T-cell (primary cell): ENCODE results near the gene DENND5B. TPM values are rescaled to one million over a fixed set of nuclear protein-coding genes. Genes with fewer than 3 reads are reported as not detected.
A peak's percentile ranks its signal among the peaks of the same experiment; 100 is the strongest.

ENCODE experiments used
- ATAC-seq, 4 experiments: fragments of 200-7000 bp in 3 of 4; fragments of 150-1000 bp in 1 of 4; cut with Tn5 transposase; replicated peaks in 1 of 4; 1 replicate in 3 of 4; 2 replicates in 1 of 4; pipeline ENCODE4 v1.10.0; 2021; ENCODE audit warnings: moderate library complexity in 3 of 4, mild to moderate bottlenecking in 2 of 4, moderate number of reproducible peaks in 1 of 4
- CTCF ChIA-PET, 2 donors: fragments of 300-600 bp; sonication (Branson Sonifier 250); formaldehyde crosslinking; loops; one replicate each; lab custom pipeline; 2022; ENCODE audit warnings: antibody characterized with exemption in 2 of 2; lab: Charles Lee
- POLR2A ChIA-PET, 2 donors: fragments of 300-600 bp; sonication (Branson Sonifier 250); formaldehyde crosslinking; loops; one replicate each; lab custom pipeline; 2022; ENCODE audit warnings: antibody characterized with exemption in 2 of 2; lab: Charles Lee
- DNase-seq, 35 experiments: peaks; one replicate each; pipeline versions ENCODE4 v3.0.0 to v3.0.0-alpha.2; 2013 to 2023
- H3K27ac ChIP-seq: one replicate; pipeline ENCODE4 v1.5.1; 2013; ENCODE audit warnings: low read length
- H3K27me3 ChIP-seq, 2 experiments: replicated peaks in 1 of 2; 1 replicate in 1 of 2; 2 replicates in 1 of 2; pipeline versions ENCODE4 v1.6.1 to v1.7.0; 2013; ENCODE audit warnings: low read length in 1 of 2, mixed read lengths in 1 of 2; ENCODE audit not compliant: control insufficient read depth in 2 of 2, insufficient read depth in 2 of 2; ENCODE audit errors: extremely low read depth in 1 of 2
- H3K36me3 ChIP-seq, 2 donors: 1 replicate in 1 of 2; 2 replicates in 1 of 2; pipeline versions ENCODE4 v1.6.1 to v1.7.0; 2013; ENCODE audit warnings: low read length in 1 of 2; ENCODE audit not compliant: control insufficient read depth in 2 of 2, insufficient read depth in 1 of 2; ENCODE audit errors: extremely low read depth in 1 of 2
- H3K4me1 ChIP-seq, 2 experiments: 1 replicate in 1 of 2; 2 replicates in 1 of 2; pipeline versions ENCODE4 v1.6.1 to v1.7.0; 2013; ENCODE audit warnings: low read length in 2 of 2, mixed read lengths in 1 of 2; ENCODE audit not compliant: insufficient read depth in 2 of 2, control insufficient read depth in 1 of 2; ENCODE audit errors: extremely low read depth in 1 of 2
- H3K4me3 ChIP-seq, 2 donors: 1 replicate in 1 of 2; 2 replicates in 1 of 2; pipeline versions ENCODE4 v1.5.1 to v1.7.0; 2013; ENCODE audit warnings: mild to moderate bottlenecking in 2 of 2, low read length in 1 of 2, moderate library complexity in 1 of 2; ENCODE audit not compliant: control insufficient read depth in 1 of 2; ENCODE audit errors: extremely low read depth in 1 of 2
- H3K9me3 ChIP-seq: 2 replicates; pipeline ENCODE4 v1.7.0; 2013
- H3K27ac Mint-ChIP-seq, 2 donors: one replicate each; pipeline ENCODE4 v1.8.0; 2020 to 2021; ENCODE audit warnings: mild to moderate bottlenecking in 2 of 2, mixed read lengths in 2 of 2
- H3K27me3 Mint-ChIP-seq, 2 donors: one replicate each; pipeline ENCODE4 v1.8.0; 2021 to 2022; ENCODE audit warnings: mixed read lengths in 2 of 2
- H3K36me3 Mint-ChIP-seq: one replicate; pipeline ENCODE4 v1.8.0; 2021; ENCODE audit warnings: mixed read lengths
- H3K4me1 Mint-ChIP-seq, 3 donors: one replicate each; pipeline ENCODE4 v1.8.0; 2020 to 2022; ENCODE audit warnings: mixed read lengths in 3 of 3, mild to moderate bottlenecking in 1 of 3
- H3K4me3 Mint-ChIP-seq, 3 donors: one replicate each; pipeline ENCODE4 v1.8.0; 2020 to 2022; ENCODE audit warnings: mild to moderate bottlenecking in 3 of 3, mixed read lengths in 3 of 3, moderate library complexity in 3 of 3
- H3K9me3 Mint-ChIP-seq, 3 donors: one replicate each; pipeline ENCODE4 v1.8.0; 2020 to 2022; ENCODE audit warnings: mixed read lengths in 3 of 3
- WGBS: methylation state at CpG from one replicate; pipeline ENCODE4 v1.1.5; 2013; ENCODE audit warnings: missing lambda C conversion rate; ENCODE audit not compliant: insufficient coverage; 5-methylcytosine and 5-hydroxymethylcytosine counted together
- total RNA-seq, 35 experiments: library from RNA in 6 of 35; stranded (reverse) in 6 of 35; fragments of 120-200 nt in 1 of 35; gene quantifications; one replicate each; pipeline versions ENCODE4 v1.2.1 to v1.2.4 and lab custom pipeline; 2013 to 2026

The DENND5B gene
- total RNA-seq, 5 donors from 2014 or later (not counting 1 experiment from before 2014, with no cell fraction given) = 0.38 to 2.6 (median 1.2) TPM

- H3K4me3 Mint-ChIP-seq = no peak overlapping the region
- ATAC-seq (no peak), DNase-seq (no peak)
- Histone ChIP-seq H3K9me3 (no peaks in the 10 kb centered on the region), H3K27me3 (no peaks in the 10 kb centered on the region), H3K27ac (no peak overlapping the region), H3K4me3 (no peak overlapping the region), H3K4me1 (peaks cover 0 to 3% of the 10 kb centered on the region in 2 experiments), H3K36me3 (no peaks in the 10 kb centered on the region)
- 67% methylated on average over 5 of the region's 8 CpGs for WGBS
- no peaks in the 10 kb centered on the region for H3K36me3 Mint-ChIP-seq
- ChIA-PET CTCF (no interaction called here), POLR2A (no interaction called here)
- no peak overlapping the region for H3K27ac Mint-ChIP-seq
- peaks cover 5 to 8% of the 10 kb centered on the region in 2 donors for H3K27me3 Mint-ChIP-seq
- no peaks in the 10 kb centered on the region for H3K4me1 Mint-ChIP-seq
- no peaks in the 10 kb centered on the region for H3K9me3 Mint-ChIP-seq
These were observed 222.1 kb downstream of the DENND5B start for GRCh38 chr12:31368666-31369361.

- Mint-ChIP-seq H3K4me1 (peaks cover 16 to 20% (median 17%) of the 10 kb centered on the region in 3 donors), H3K36me3 (no peaks in the 10 kb centered on the region), H3K27me3 (peaks cover 5 to 7% of the 10 kb centered on the region in 2 donors), H3K9me3 (no peaks in the 10 kb centered on the region), H3K27ac (no peak overlapping the region), H3K4me3 (no peak overlapping the region)
- ChIA-PET CTCF (no interaction called here), POLR2A (no interaction called here)
- Histone ChIP-seq H3K9me3 (no peaks in the 10 kb centered on the region), H3K36me3 (no peaks in the 10 kb centered on the region), H3K4me3 (no peak overlapping the region), H3K4me1 (peaks cover 3 to 19% of the 10 kb centered on the region in 2 experiments), H3K27ac (no peak overlapping the region), H3K27me3 (no peaks in the 10 kb centered on the region)
- DNase-seq (no peak), ATAC-seq (no peak)
- 100% methylated on average over 2 of the region's 11 CpGs for WGBS
These were observed 224.8 kb downstream of the DENND5B start for GRCh38 chr12:31366104-31366621.

GRCh38 chr12:31363831-31364230, 227.1 kb downstream of the DENND5B start:
- ChIA-PET CTCF (interaction anchor here in 1 of 2 donors (0.9 kb wide), 1 partner anchor 74 kb away, joined by 3 read pairs; no protein-coding TSS in a partner anchor), POLR2A (interaction anchor here in 1 of 2 donors (0.6 kb wide), 2 partner anchors 8 to 704 kb away, joined by 4 to 5 read pairs; no protein-coding TSS in a partner anchor)
- no peak for ATAC-seq
- no peak overlapping the region for H3K4me3 Mint-ChIP-seq
- H3K27ac ChIP-seq = no peak overlapping the region
- no peak overlapping the region for H3K27ac Mint-ChIP-seq
- no peaks in the 10 kb centered on the region for H3K27me3 ChIP-seq
- 94% methylated on average over 2 of the region's 2 CpGs for WGBS
- no peaks in the 10 kb centered on the region for H3K36me3 Mint-ChIP-seq
- peaks cover 3 to 19% of the 10 kb centered on the region in 2 experiments for H3K4me1 ChIP-seq
- no peak for DNase-seq
- H3K4me3 ChIP-seq = no peak overlapping the region
- peaks cover 3 to 4% of the 10 kb centered on the region in 2 donors for H3K27me3 Mint-ChIP-seq
- H3K36me3 ChIP-seq = no peaks in the 10 kb centered on the region
- H3K4me1 Mint-ChIP-seq = peaks cover 16 to 20% (median 17%) of the 10 kb centered on the region in 3 donors
- no peaks in the 10 kb centered on the region for H3K9me3 ChIP-seq
- H3K9me3 Mint-ChIP-seq = no peaks in the 10 kb centered on the region

- 66% methylated on average over 5 of the region's 6 CpGs for WGBS
- Histone ChIP-seq H3K36me3 (no peaks in the 10 kb centered on the region), H3K27me3 (no peaks in the 10 kb centered on the region), H3K4me1 (peaks cover 3 to 19% of the 10 kb centered on the region in 2 experiments), H3K27ac (no peak overlapping the region), H3K9me3 (no peaks in the 10 kb centered on the region), H3K4me3 (no peak overlapping the region)
- CTCF ChIA-PET = interaction anchor here in 1 of 2 donors (0.7 to 0.9 kb wide), 2 partner anchors 59 to 74 kb away, joined by 3 read pairs; no protein-coding TSS in a partner anchor
- POLR2A ChIA-PET = interaction anchor here in 1 of 2 donors (0.6 kb wide), 2 partner anchors 9 to 704 kb away, joined by 4 to 5 read pairs; no protein-coding TSS in a partner anchor
- no peaks in the 10 kb centered on the region for H3K9me3 Mint-ChIP-seq
- no peaks in the 10 kb centered on the region for H3K36me3 Mint-ChIP-seq
- H3K4me3 Mint-ChIP-seq = peak overlapping the region in 1 of 3 donors; percentile 74
- H3K4me1 Mint-ChIP-seq = peaks cover 16 to 20% (median 17%) of the 10 kb centered on the region in 3 donors
- ATAC-seq (no peak), DNase-seq (no peak)
- H3K27me3 Mint-ChIP-seq = peaks cover 0 to 4% of the 10 kb centered on the region in 2 donors
- H3K27ac Mint-ChIP-seq = no peak overlapping the region
These were observed 227.5 kb downstream of the DENND5B start for GRCh38 chr12:31363416-31363809.

GRCh38 chr12:31362759-31363415, 228.0 kb downstream of the DENND5B start:
- H3K4me3 Mint-ChIP-seq = peak overlapping the region; percentile 44 to 74 (median 50)
- H3K9me3 Mint-ChIP-seq = no peaks in the 10 kb centered on the region
- Histone ChIP-seq H3K4me3 (peak overlapping the region in 1 of 2 donors; percentile 11), H3K4me1 (peaks cover 3 to 19% of the 10 kb centered on the region in 2 experiments), H3K27ac (no peak overlapping the region), H3K27me3 (no peaks in the 10 kb centered on the region), H3K36me3 (no peaks in the 10 kb centered on the region), H3K9me3 (no peaks in the 10 kb centered on the region)
- ChIA-PET POLR2A (interaction anchor here in 1 of 2 donors (0.6 kb wide), 1 partner anchor 705 kb away, joined by 4 read pairs; no protein-coding TSS in a partner anchor), CTCF (interaction anchor here in 1 of 2 donors (0.7 to 0.9 kb wide), 2 partner anchors 60 to 74 kb away, joined by 3 read pairs; no protein-coding TSS in a partner anchor)
- 0% methylated on average over 2 of the region's 6 CpGs for WGBS
- peaks cover 16 to 20% (median 17%) of the 10 kb centered on the region in 3 donors for H3K4me1 Mint-ChIP-seq
- H3K27me3 Mint-ChIP-seq = peaks cover 0 to 4% of the 10 kb centered on the region in 2 donors
- no peaks in the 10 kb centered on the region for H3K36me3 Mint-ChIP-seq
- DNase-seq (peak in 10 of 35 experiments; percentile 2 to 34 (median 4)), ATAC-seq (peak; percentile 40 to 66 (median 60))
- peak overlapping the region in 1 of 2 donors; percentile 55 for H3K27ac Mint-ChIP-seq
